Ascending aorta (tissue), 2 donors: ENCODE measurements around the gene ERC1. TPM values are rescaled to one million over a fixed set of nuclear protein-coding genes. Genes with fewer than 3 reads are reported as not detected.

Experiments
- DNase-seq, 2 donors: peaks; one replicate each; pipeline ENCODE4 v3.0.0-alpha.2; 2019; ENCODE audit warnings: low spot score in 2 of 2
- H3K27ac ChIP-seq, 2 donors: fragments of 200-600 bp; sonication (generic); one replicate each; pipeline ENCODE4 v1.5.1; 2016 to 2017; ENCODE audit warnings: mild to moderate bottlenecking in 1 of 2
- H3K27me3 ChIP-seq: fragments of 200-600 bp; sonication (generic); one replicate; pipeline ENCODE4 v1.5.1; 2017
- H3K36me3 ChIP-seq, 2 donors: fragments of 200-600 bp; sonication (generic); one replicate each; pipeline ENCODE4 v1.5.1; 2016
- H3K4me1 ChIP-seq, 2 donors: fragments of 200-600 bp; sonication (generic); one replicate each; pipeline ENCODE4 v1.5.1; 2016 to 2017; ENCODE audit warnings: mild to moderate bottlenecking in 1 of 2
- H3K4me3 ChIP-seq, 2 donors: fragments of 200-600 bp; sonication (generic); one replicate each; pipeline ENCODE4 v1.5.1; 2016 to 2017; ENCODE audit warnings: mild to moderate bottlenecking in 1 of 2
- H3K9me3 ChIP-seq, 2 donors: fragments of 200-600 bp; sonication (generic); one replicate each; pipeline ENCODE4 v1.5.1; 2016
- intact Hi-C: fragments of 100-400 bp; cut with DNase I; formaldehyde crosslinking; loops from one replicate; pipeline ENCODE4 v1.15.1; 2023
- total RNA-seq: library from RNA; depleted of rRNA; stranded (reverse); fragments of >200 nt; gene quantifications from one replicate; pipeline ENCODE4 v1.1.0, GENCODE V29; 2016
- TF ChIP-seq, protein P1 (sequence below), 3 experiments: fragments of 200-600 bp in 2 of 3; fragments of 450-650 bp in 1 of 3; sonication (generic) in 2 of 3; IDR thresholded peaks; one replicate each; pipeline ENCODE4 v1.5.1; 2016 to 2019; ENCODE audit warnings: antibody characterized with exemption in 3 of 3, mild to moderate bottlenecking in 1 of 3, moderate library complexity in 1 of 3

Gene ERC1
- total RNA-seq, 1 donor from 2014 or later: 41.4 TPM

DNA sequence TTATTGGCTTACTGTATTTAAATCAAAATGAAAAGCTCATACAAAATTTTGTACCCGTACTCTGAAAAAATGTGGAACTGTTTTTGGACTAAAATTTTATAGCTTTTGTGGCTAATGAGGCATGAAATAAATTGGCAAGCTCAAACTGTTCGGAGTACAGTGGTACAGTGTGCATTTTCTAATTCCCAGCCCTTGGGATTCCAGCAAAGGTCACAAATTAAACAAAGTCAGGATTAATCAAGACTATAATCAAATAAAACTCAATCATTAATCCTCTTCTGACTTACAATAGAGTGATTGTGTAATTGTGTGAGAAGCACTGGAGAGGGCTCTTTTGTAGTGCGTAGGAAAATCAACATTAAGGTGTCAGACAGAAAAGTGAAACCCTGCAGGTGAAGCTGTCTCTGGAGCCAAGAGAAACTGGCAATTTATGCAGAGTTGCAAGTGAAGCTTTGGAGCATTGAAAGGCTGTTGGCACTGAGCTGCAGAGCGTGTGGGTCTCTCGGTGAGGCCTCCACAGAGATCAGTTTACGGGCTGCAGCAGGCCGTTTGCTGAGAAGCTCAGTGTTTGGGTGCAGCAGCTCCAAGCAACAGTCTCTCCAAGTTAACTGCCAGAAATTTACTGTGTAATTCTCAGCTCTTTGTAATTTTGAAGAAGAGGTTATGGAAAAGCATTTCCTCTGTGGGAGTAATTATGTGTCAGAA lies 327.5 kb downstream of the ERC1 start:
- DNase-seq: no peak
- Histone ChIP-seq H3K36me3 (peaks cover 0 to 3% of the 10 kb centered on the region in 2 donors), H3K4me1 (peaks cover 0 to 8% of the 10 kb centered on the region in 2 donors), H3K27me3 (no peaks in the 10 kb centered on the region), H3K9me3 (peaks cover 0 to 12% of the 10 kb centered on the region in 2 donors), H3K4me3 (no peak overlapping the region), H3K27ac (no peak overlapping the region)
- intact Hi-C loops: no loop called here
- TF ChIP-seq, protein P1, sequence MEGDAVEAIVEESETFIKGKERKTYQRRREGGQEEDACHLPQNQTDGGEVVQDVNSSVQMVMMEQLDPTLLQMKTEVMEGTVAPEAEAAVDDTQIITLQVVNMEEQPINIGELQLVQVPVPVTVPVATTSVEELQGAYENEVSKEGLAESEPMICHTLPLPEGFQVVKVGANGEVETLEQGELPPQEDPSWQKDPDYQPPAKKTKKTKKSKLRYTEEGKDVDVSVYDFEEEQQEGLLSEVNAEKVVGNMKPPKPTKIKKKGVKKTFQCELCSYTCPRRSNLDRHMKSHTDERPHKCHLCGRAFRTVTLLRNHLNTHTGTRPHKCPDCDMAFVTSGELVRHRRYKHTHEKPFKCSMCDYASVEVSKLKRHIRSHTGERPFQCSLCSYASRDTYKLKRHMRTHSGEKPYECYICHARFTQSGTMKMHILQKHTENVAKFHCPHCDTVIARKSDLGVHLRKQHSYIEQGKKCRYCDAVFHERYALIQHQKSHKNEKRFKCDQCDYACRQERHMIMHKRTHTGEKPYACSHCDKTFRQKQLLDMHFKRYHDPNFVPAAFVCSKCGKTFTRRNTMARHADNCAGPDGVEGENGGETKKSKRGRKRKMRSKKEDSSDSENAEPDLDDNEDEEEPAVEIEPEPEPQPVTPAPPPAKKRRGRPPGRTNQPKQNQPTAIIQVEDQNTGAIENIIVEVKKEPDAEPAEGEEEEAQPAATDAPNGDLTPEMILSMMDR (IDR thresholded peaks at IDR 0.05): no peak

- no peak overlapping the region for H3K27ac ChIP-seq
- peaks cover 0 to 11% of the 10 kb centered on the region in 2 donors for H3K9me3 ChIP-seq
- DNase-seq: no peak
- H3K27me3 ChIP-seq: no peaks in the 10 kb centered on the region
- intact Hi-C loops: no loop called here
- no peak overlapping the region for H3K4me3 ChIP-seq
- TF ChIP-seq, protein P1 (IDR thresholded peaks at IDR 0.05): no peak
- H3K4me1 ChIP-seq: peaks cover 0 to 8% of the 10 kb centered on the region in 2 donors
- no peaks in the 10 kb centered on the region for H3K36me3 ChIP-seq
Measured at GRCh38 chr12:1319212-1319611, 328.2 kb downstream of the ERC1 start.

DNA sequence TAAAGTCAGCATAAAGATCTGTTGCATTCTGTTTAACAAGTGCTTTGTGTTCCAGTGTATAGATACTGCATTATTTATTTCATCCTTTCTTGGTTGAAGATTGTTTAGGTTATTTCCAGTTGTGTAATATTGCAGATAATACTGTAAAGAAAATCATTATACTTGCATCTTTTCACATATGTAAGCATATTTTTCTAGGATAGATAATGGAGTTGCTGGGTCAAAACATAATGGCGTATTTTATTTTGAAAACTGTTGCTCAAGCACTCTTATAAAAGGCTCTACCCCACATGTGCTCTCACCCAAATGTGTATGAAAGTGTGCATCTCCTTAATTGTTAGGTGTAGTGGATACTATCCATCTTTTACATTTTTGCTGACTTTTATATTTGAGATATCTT lies 329.0 kb downstream of the ERC1 start:
- H3K4me3 ChIP-seq: no peak overlapping the region
- no peaks in the 10 kb centered on the region for H3K36me3 ChIP-seq
- no peaks in the 10 kb centered on the region for H3K27me3 ChIP-seq
- H3K9me3 ChIP-seq: peaks cover 0 to 3% of the 10 kb centered on the region in 2 donors
- DNase-seq: no peak
- H3K27ac ChIP-seq: no peak overlapping the region
- TF ChIP-seq, protein P1 (IDR thresholded peaks at IDR 0.05): no peak
- peaks cover 0 to 8% of the 10 kb centered on the region in 2 donors for H3K4me1 ChIP-seq
- intact Hi-C loops: no loop called here

DNA sequence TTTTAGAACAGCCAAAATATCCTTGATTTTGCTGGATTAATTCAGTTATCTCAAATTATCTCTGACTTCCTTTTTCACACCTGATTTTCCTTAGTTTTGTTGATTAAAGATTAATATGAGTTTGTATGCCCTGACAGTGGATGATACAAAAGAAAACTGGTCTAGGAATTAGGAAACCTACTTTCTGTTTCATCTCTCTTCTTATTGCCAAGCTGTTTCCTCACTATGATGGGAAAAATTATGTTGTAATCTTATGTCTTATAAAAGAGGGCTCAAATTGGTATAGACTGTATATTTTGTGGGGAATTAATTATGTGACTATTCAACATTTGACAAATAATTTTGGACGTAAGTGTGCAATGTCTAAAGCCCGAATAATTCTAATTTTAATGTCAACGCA lies 331.8 kb downstream of the ERC1 start:
- DNase-seq: no peak
- H3K36me3 ChIP-seq: no peaks in the 10 kb centered on the region
- H3K4me1 ChIP-seq: peaks cover 0 to 8% of the 10 kb centered on the region in 2 donors
- TF ChIP-seq, protein P1 (IDR thresholded peaks at IDR 0.05): no peak
- intact Hi-C loops: no loop called here
- no peaks in the 10 kb centered on the region for H3K27me3 ChIP-seq
- no peak overlapping the region for H3K4me3 ChIP-seq
- no peaks in the 10 kb centered on the region for H3K9me3 ChIP-seq
- H3K27ac ChIP-seq: no peak overlapping the region

GRCh38 chr12:1324099-1324498 lies 333.1 kb downstream of the ERC1 start:
- no peak overlapping the region for H3K27ac ChIP-seq
- H3K4me1 ChIP-seq: peaks cover 0 to under 1% of the 10 kb centered on the region in 2 donors
- no peaks in the 10 kb centered on the region for H3K27me3 ChIP-seq
- TF ChIP-seq, protein P1 (IDR thresholded peaks at IDR 0.05): no peak
- DNase-seq: no peak
- no peaks in the 10 kb centered on the region for H3K36me3 ChIP-seq
- no peaks in the 10 kb centered on the region for H3K9me3 ChIP-seq
- intact Hi-C loops: no loop called here
- H3K4me3 ChIP-seq: no peak overlapping the region
